SK-N-SH treated with all-trans-retinoic acid at 6 μM for 48 hours (cell line): Measurements from ENCODE around the gene TANGO6.

Experiments
- ARNTL ChIP-seq: fragments of 450-650 bp; formaldehyde crosslinking; IDR thresholded peaks from 2 replicates; pipeline ENCODE4 v1.5.0; 2020; ENCODE audit warnings: low read depth, mild to moderate bottlenecking, moderate library complexity, borderline replicate concordance
- ESRRG ChIP-seq: fragments of 250-450 bp; sonication (Bioruptor Pico); IDR thresholded peaks from 2 replicates; pipeline ENCODE4 v1.6.1; 2021; ENCODE audit warnings: mild to moderate bottlenecking
- SNAI2 ChIP-seq: fragments of 250-450 bp; sonication (Bioruptor Pico); IDR thresholded peaks from 2 replicates; pipeline ENCODE4 v1.5.0; 2020; ENCODE audit warnings: mild to moderate bottlenecking, moderate library complexity
- ZFP30 ChIP-seq: fragments of 450-650 bp; formaldehyde crosslinking; IDR thresholded peaks from 2 replicates; pipeline ENCODE4 v1.5.0; 2022; ENCODE audit warnings: mild to moderate bottlenecking, moderate library complexity

- no peak for TF ChIP-seq ARNTL
- TF ChIP-seq SNAI2 (CRISPR knock-in tag) = no peak
- no peak for TF ChIP-seq ESRRG (CRISPR knock-in tag)
- no peak for TF ChIP-seq ZFP30 (CRISPR knock-in tag)
These were observed 16.5 kb downstream of the TANGO6 start for GRCh38 chr16:68859828-68860227.
